NCI-H774 (cell line): ENCODE results near the gene OR52B6.
A peak's percentile ranks its signal among the peaks of the same experiment; 100 is the strongest.
"Not testable (repeated sequence)": the region's sequence is repeated elsewhere in the genome, so short reads cannot be mapped to it uniquely, and the experiment has no call there.

Experiments
- DNase-seq: peaks from one replicate; lab custom pipeline; 2025; lab: John Stamatoyannopoulos, UW

OR52B6 gene

GRCh38 chr11:5596607-5597201 is 16.0 kb downstream of the OR52B6 start, which contains the start of gene TRIM6:
Gene TRIM6 (plus strand): TSS chr11:5596637. CDS start chr11:5596898, 261 bp downstream.
- no peak for DNase-seq

GRCh38 chr11:5597953-5598352 is 17.3 kb downstream of the OR52B6 start:
- no peak for DNase-seq

- DNase-seq = no peak
Measured at GRCh38 chr11:5600374-5600851, 19.7 kb downstream of the OR52B6 start.

GRCh38 chr11:5602791-5603190 is 22.1 kb downstream of the OR52B6 start:
- not testable (repeated sequence) for DNase-seq

- no peak for DNase-seq
Measured at GRCh38 chr11:5603326-5603725, 22.6 kb downstream of the OR52B6 start.

GRCh38 chr11:5604896-5605295 is 24.2 kb downstream of the OR52B6 start:
- no peak for DNase-seq

- DNase-seq = no peak
Measured at GRCh38 chr11:5605849-5606248, 25.2 kb downstream of the OR52B6 start.

GRCh38 chr11:5608808-5609207 is 28.1 kb downstream of the OR52B6 start:
- DNase-seq = no peak

GRCh38 chr11:5610446-5610845 is 29.8 kb downstream of the OR52B6 start:
- DNase-seq = no peak

GRCh38 chr11:5611627-5612026 is 30.9 kb downstream of the OR52B6 start:
- no peak for DNase-seq

GRCh38 chr11:5618807-5619206 is 38.1 kb downstream of the OR52B6 start:
- DNase-seq = no peak

- no peak for DNase-seq
Measured at GRCh38 chr11:5620651-5621521, 40.2 kb downstream of the OR52B6 start.

- no peak for DNase-seq
Measured at GRCh38 chr11:5621580-5621979, 40.9 kb downstream of the OR52B6 start.

- DNase-seq = no peak
Measured at GRCh38 chr11:5622802-5623201, 42.1 kb downstream of the OR52B6 start.

GRCh38 chr11:5624489-5625279 is 44.0 kb downstream of the OR52B6 start, which contains the start of gene TRIM34:
Gene TRIM34 (plus strand): TSS chr11:5625001. CDS start chr11:5632332, 7,331 bp downstream.
- peak; percentile 28 for DNase-seq

GRCh38 chr11:5625281-5625680 is 44.6 kb downstream of the OR52B6 start:
- no peak for DNase-seq

GRCh38 chr11:5626196-5626595 is 45.5 kb downstream of the OR52B6 start:
- DNase-seq = no peak

- DNase-seq = no peak
Measured at GRCh38 chr11:5631417-5631816, 50.7 kb downstream of the OR52B6 start.
